Measurements from ENCODE around the gene TGFBRAP1.

DNA sequence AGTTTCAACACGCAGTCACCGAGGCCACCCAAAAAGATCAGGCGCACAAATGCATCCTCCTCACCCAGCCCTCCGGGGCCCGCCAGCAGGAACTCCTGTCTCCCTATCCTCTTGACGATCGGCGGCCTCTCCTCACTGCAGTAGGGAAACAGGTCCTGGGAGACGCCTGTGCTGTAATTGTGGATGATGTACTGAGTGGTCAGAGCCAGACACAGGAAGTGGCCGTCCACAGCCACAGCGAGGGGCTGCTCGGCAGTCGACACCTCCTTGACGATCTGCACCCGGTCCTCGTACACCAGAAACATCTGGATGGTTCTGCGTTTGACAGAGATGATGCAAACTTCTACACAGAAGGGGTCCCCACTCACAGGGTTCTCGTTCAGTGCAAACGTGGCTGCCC, 22.0 kb downstream of the TGFBRAP1 start:
- TF ChIP-seq, protein P1, sequence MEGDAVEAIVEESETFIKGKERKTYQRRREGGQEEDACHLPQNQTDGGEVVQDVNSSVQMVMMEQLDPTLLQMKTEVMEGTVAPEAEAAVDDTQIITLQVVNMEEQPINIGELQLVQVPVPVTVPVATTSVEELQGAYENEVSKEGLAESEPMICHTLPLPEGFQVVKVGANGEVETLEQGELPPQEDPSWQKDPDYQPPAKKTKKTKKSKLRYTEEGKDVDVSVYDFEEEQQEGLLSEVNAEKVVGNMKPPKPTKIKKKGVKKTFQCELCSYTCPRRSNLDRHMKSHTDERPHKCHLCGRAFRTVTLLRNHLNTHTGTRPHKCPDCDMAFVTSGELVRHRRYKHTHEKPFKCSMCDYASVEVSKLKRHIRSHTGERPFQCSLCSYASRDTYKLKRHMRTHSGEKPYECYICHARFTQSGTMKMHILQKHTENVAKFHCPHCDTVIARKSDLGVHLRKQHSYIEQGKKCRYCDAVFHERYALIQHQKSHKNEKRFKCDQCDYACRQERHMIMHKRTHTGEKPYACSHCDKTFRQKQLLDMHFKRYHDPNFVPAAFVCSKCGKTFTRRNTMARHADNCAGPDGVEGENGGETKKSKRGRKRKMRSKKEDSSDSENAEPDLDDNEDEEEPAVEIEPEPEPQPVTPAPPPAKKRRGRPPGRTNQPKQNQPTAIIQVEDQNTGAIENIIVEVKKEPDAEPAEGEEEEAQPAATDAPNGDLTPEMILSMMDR (conservative IDR thresholded peaks at IDR 0.05; ENCODE audit: low read depth, low read length) = no peak
- no peak for TF ChIP-seq EZH2 (IDR thresholded peaks at IDR 0.05; ENCODE audit: low read length, unreplicated experiment)

Data from PC-3 (cell line).